Muscle layer of colon (tissue), 2 donors: ENCODE results near the gene GRB2.
A peak's percentile ranks its signal among the peaks of the same experiment; 100 is the strongest.
"Not testable (repeated sequence)": the region's sequence is repeated elsewhere in the genome, so short reads cannot be mapped to it uniquely, and the experiment has no call there.

Experiments
- H3K27ac ChIP-seq: one replicate; pipeline ENCODE4 v1.7.0; 2013; ENCODE audit warnings: low read depth, mild to moderate bottlenecking, low read length, moderate library complexity
- H3K27me3 ChIP-seq, 2 donors: one replicate each; pipeline ENCODE4 v1.7.0; 2013; ENCODE audit warnings: low read length in 2 of 2, mild to moderate bottlenecking in 2 of 2; ENCODE audit not compliant: insufficient read depth in 2 of 2, control insufficient read depth in 1 of 2
- H3K36me3 ChIP-seq: one replicate; pipeline ENCODE4 v1.7.0; 2013; ENCODE audit warnings: mild to moderate bottlenecking, low read length; ENCODE audit not compliant: insufficient read depth
- H3K4me1 ChIP-seq: one replicate; pipeline ENCODE4 v1.7.0; 2013; ENCODE audit warnings: mild to moderate bottlenecking, low read length; ENCODE audit not compliant: insufficient read depth
- H3K4me3 ChIP-seq, 2 donors: one replicate each; pipeline ENCODE4 v1.7.0; 2013; ENCODE audit warnings: low read length in 2 of 2, low read depth in 1 of 2, mild to moderate bottlenecking in 1 of 2, moderate library complexity in 1 of 2
- H3K9ac ChIP-seq: one replicate; pipeline ENCODE4 v1.7.0; 2013; ENCODE audit warnings: low read length
- H3K9me3 ChIP-seq: one replicate; pipeline ENCODE4 v1.7.0; 2013; ENCODE audit warnings: mild to moderate bottlenecking, low read length
- donor health status: abdominal sarcoma.
- donor health status: Adenocarcinoma of cecum.

The GRB2 gene

GRCh38 chr17:75289115-75289831 is 116.2 kb downstream of the GRB2 start, which contains the start of gene SLC25A19:
TSS of gene SLC25A19 (minus strand) at chr17:75289433. CDS start at chr17:75286764, 2,669 bp downstream.
- H3K9ac ChIP-seq: peak within 1 kb of the TSS; percentile 64
- no peaks in the 10 kb centered on the region for H3K27me3 ChIP-seq
- peak within 1 kb of the TSS; percentile 59 for H3K27ac ChIP-seq

GRCh38 chr17:75288770-75289114 is 116.7 kb downstream of the GRB2 start:
- Histone ChIP-seq H3K4me3 (peak overlapping the region; percentile 81 to 98), H3K27me3 (no peaks in the 10 kb centered on the region), H3K9ac (peak overlapping the region; percentile 64), H3K4me1 (peaks cover 8% of the 10 kb centered on the region), H3K27ac (peak overlapping the region; percentile 59), H3K36me3 (peaks cover 15% of the 10 kb centered on the region), H3K9me3 (no peaks in the 10 kb centered on the region)

More at GRCh38 chr17:75289115-75289831, 116.2 kb downstream of the GRB2 start, which contains the start of gene SLC25A19:
- Histone ChIP-seq H3K9me3 (no peaks in the 10 kb centered on the region), H3K4me1 (peaks cover 8% of the 10 kb centered on the region), H3K4me3 (peak within 1 kb of the TSS; percentile 81 to 98), H3K36me3 (peaks cover 15% of the 10 kb centered on the region)

DNA sequence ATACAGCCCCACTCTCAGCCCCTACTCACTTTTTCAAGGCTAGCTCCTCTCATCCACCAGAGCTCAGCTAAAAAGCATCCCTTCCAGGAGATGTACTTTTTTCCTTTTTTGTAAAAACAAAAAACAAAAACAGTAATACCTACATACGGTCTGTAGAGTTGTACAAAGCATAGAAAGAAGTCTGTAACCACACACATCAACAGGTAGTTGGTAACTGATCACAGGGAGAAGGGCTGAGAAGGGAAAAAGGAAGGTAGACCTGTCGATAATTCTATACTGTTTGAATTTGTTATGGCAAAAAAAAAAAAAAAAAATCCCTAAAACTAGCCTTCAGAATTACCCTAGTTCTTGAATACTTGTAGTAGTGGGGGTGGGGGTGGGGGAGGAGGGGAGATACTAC is 117.1 kb downstream of the GRB2 start:
- Histone ChIP-seq H3K36me3 (peaks cover 15% of the 10 kb centered on the region), H3K4me1 (peaks cover 8% of the 10 kb centered on the region), H3K4me3 (peak overlapping the region; percentile 81 to 98), H3K27me3 (no peaks in the 10 kb centered on the region), H3K27ac (no peak overlapping the region), H3K9me3 (no peaks in the 10 kb centered on the region), H3K9ac (peak overlapping the region; percentile 64)

GRCh38 chr17:75287221-75287620 is 118.3 kb downstream of the GRB2 start:
- Histone ChIP-seq H3K9me3 (no peaks in the 10 kb centered on the region), H3K27me3 (no peaks in the 10 kb centered on the region), H3K9ac (no peak overlapping the region), H3K27ac (no peak overlapping the region), H3K4me1 (peaks cover 8% of the 10 kb centered on the region), H3K4me3 (no peak overlapping the region), H3K36me3 (peaks cover 15% of the 10 kb centered on the region)

DNA sequence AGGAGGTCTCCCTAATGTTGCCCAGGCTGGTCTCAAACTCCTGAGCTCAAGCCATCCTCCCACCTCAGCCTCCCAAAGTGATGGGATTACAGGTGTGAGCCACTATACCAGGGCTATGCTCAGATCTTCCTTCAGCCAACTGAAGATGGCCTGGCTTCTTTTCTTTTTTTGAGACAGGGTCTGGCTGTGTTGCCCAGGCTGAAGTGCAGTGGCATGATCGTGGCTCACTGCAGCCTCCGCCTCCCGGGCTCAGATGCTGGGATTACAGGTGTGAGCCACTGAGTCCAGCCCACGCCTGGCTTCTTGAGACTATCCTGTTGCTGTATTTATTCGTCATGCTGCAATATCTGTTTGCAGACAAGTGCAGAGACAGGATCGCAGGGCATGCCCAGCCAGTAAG is 120.4 kb downstream of the GRB2 start:
- Histone ChIP-seq H3K4me3 (no peak overlapping the region), H3K27me3 (no peaks in the 10 kb centered on the region), H3K27ac (no peak overlapping the region), H3K9me3 (no peaks in the 10 kb centered on the region), H3K9ac (no peak overlapping the region), H3K4me1 (peaks cover 8% of the 10 kb centered on the region), H3K36me3 (peaks cover 15% of the 10 kb centered on the region)

- H3K4me3 ChIP-seq, H3K4me1 ChIP-seq, H3K27ac ChIP-seq, H3K9ac ChIP-seq, H3K36me3 ChIP-seq, H3K9me3 ChIP-seq, H3K27me3 ChIP-seq: not testable (repeated sequence)
These were observed 125.3 kb downstream of the GRB2 start for GRCh38 chr17:75280189-75280588.

DNA sequence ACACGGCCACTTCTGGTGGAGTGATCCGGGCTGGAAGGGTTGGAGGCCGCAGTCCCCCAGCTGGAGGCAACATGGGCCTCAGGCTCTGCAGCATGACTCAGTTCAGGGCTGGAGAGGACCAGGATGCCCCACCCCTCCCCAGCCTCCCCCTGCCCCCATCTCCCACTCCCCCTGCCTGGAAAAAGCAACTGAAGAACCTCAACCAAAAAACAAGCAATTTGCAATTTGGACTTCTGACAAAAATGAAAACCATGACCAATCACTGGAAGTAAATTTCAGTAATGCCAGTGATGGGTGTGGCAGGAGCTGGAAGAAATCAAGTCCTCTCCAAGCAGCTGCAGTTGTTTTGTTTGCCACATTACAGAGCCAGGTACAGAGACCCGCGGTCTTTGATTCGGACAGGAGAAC is 127.8 kb downstream of the GRB2 start:
- Histone ChIP-seq H3K9me3 (no peaks in the 10 kb centered on the region), H3K9ac (no peak overlapping the region), H3K27me3 (no peaks in the 10 kb centered on the region), H3K36me3 (no peaks in the 10 kb centered on the region), H3K4me1 (peaks cover 5% of the 10 kb centered on the region), H3K27ac (no peak overlapping the region), H3K4me3 (no peak overlapping the region)

- no peak overlapping the region for H3K9ac ChIP-seq
- H3K4me1 ChIP-seq: peaks cover 26% of the 10 kb centered on the region
- no peak overlapping the region for H3K4me3 ChIP-seq
- no peaks in the 10 kb centered on the region for H3K9me3 ChIP-seq
- no peaks in the 10 kb centered on the region for H3K27me3 ChIP-seq
- H3K36me3 ChIP-seq: no peaks in the 10 kb centered on the region
- H3K27ac ChIP-seq: no peak overlapping the region
These were observed 131.3 kb downstream of the GRB2 start for GRCh38 chr17:75273977-75274708.

GRCh38 chr17:75272848-75273184 is 132.7 kb downstream of the GRB2 start:
- no peak overlapping the region for H3K4me3 ChIP-seq

GRCh38 chr17:75271955-75272847 is 133.3 kb downstream of the GRB2 start:
- no peak overlapping the region for H3K9ac ChIP-seq
- H3K36me3 ChIP-seq: peaks cover 3% of the 10 kb centered on the region
- peak overlapping the region; percentile 67 to 83 for H3K4me3 ChIP-seq
- peaks cover 26% of the 10 kb centered on the region for H3K4me1 ChIP-seq
- H3K27me3 ChIP-seq: no peaks in the 10 kb centered on the region
- H3K27ac ChIP-seq: no peak overlapping the region
- H3K9me3 ChIP-seq: no peaks in the 10 kb centered on the region

More at GRCh38 chr17:75272848-75273184, 132.7 kb downstream of the GRB2 start:
- no peak overlapping the region for H3K27ac ChIP-seq
- H3K9me3 ChIP-seq: no peaks in the 10 kb centered on the region
- no peak overlapping the region for H3K9ac ChIP-seq
- H3K4me1 ChIP-seq: peaks cover 26% of the 10 kb centered on the region
- H3K27me3 ChIP-seq: no peaks in the 10 kb centered on the region
- H3K36me3 ChIP-seq: no peaks in the 10 kb centered on the region
